ENCODE data around the gene SP2. TPM values are rescaled to one million over a fixed set of nuclear protein-coding genes. Genes with fewer than 3 reads are reported as not detected.

Gene SP2
- total RNA-seq, 1 experiment from 2014 or later: 22.2 TPM

GRCh38 chr17:47970725-47971499, 74.9 kb downstream of the SP2 start, which contains the start of gene CDK5RAP3 (continued):
- no peak for TF ChIP-seq TCF7L2 (IDR thresholded peaks at IDR 0.05; ENCODE audit: borderline replicate concordance, extremely low read depth, insufficient read depth, insufficient read length)
- TF ChIP-seq FOSL1 (IDR thresholded peaks at IDR 0.05; ENCODE audit: low read depth): peak; percentile 87
- TF ChIP-seq EGR1 (IDR thresholded peaks at IDR 0.05; ENCODE audit: low read depth): no peak
- TF ChIP-seq YY1 (IDR thresholded peaks at IDR 0.05; ENCODE audit: extremely low read depth, insufficient replicate concordance, low read depth, low read length): peak; percentile 59
- TF ChIP-seq ZFX (IDR thresholded peaks at IDR 0.05): no peak; the same call in 1 of the 2 replicates

- Histone ChIP-seq H2AFZ (ENCODE audit: low read depth, low read length, poor library complexity, severe bottlenecking) (no peak overlapping the region), H4K20me1 (ENCODE audit: insufficient read depth) (no peaks in the 10 kb centered on the region), H3K4me3 (replicated peaks in 1 of 2; ENCODE audit: low read depth in 1 of 2, low read length in 2 of 2) (no peak overlapping the region), H3K27me3 (ENCODE audit: insufficient read depth, low read length) (no peaks in the 10 kb centered on the region), H3K27ac (ENCODE audit: low read depth, low read length) (no peak overlapping the region), H3K4me2 (ENCODE audit: low read length) (no peak overlapping the region), H3K9me2 (ENCODE audit: insufficient read depth) (no peaks in the 10 kb centered on the region), H3K9me3 (ENCODE audit: control insufficient read depth in 1 of 2, insufficient read depth in 1 of 2, low read depth in 1 of 2, low read length in 2 of 2) (no peaks in the 10 kb centered on the region), H3K36me3 (ENCODE audit: control insufficient read depth in 1 of 2, insufficient read depth in 2 of 2, low read length in 2 of 2) (peaks cover 28 to 31% of the 10 kb centered on the region in 2 experiments; a peak in 3 of 4 replicates), H3K9ac (ENCODE audit: low read length) (no peak overlapping the region), H3K4me1 (ENCODE audit: control insufficient read depth in 1 of 2, insufficient read depth in 2 of 2, low read length in 2 of 2) (peaks cover 6 to 25% of the 10 kb centered on the region in 2 experiments; a peak in 3 of 4 replicates), H3K79me2 (ENCODE audit: insufficient read depth, low read length) (peaks cover 20% of the 10 kb centered on the region)
- TF ChIP-seq POLR2AphosphoS5 (IDR thresholded peaks at IDR 0.05; ENCODE audit: low read depth, low read length) (no peak), ZBTB33 (IDR thresholded peaks at IDR 0.05; ENCODE audit: extremely low read depth, insufficient replicate concordance, low read length) (no peak), SP1 (IDR thresholded peaks at IDR 0.05; ENCODE audit: low read depth) (no peak), TCF7L2 (IDR thresholded peaks at IDR 0.05; ENCODE audit: borderline replicate concordance, extremely low read depth, insufficient read depth, insufficient read length) (no peak), ZNF274 (IDR thresholded peaks at IDR 0.05; ENCODE audit: low read depth, low read length) (no peak)
- intact Hi-C loops (cut with micrococcal nuclease): no loop called here
- no peak for ATAC-seq
- ChIA-PET CTCF (no interaction called here), RAD21 (ENCODE audit: low non-redundant PET in 1 of 2, low total read pairs in 2 of 2, uncharacterized antibody in 2 of 2, unreplicated experiment in 2 of 2) (no interaction called here), POLR2A (no interaction called here)
- no TSS peak for BruUV-seq (replicated peaks)
- DNase-seq (ENCODE audit: low read depth, low spot score): no peak
Observed at GRCh38 chr17:47973541-47973940, 77.5 kb downstream of the SP2 start.
